OCI-LY7 (cell line): ENCODE measurements around the gene C1orf210. TPM values are rescaled to one million over a fixed set of nuclear protein-coding genes. Genes with fewer than 3 reads are reported as not detected.

Experiments
- Bru-seq: library from RNA; stranded (reverse); fragments of 400-500 nt; gene quantifications from one replicate; lab custom pipeline; 2021; lab: Mats Ljungman, UMichigan
- BruChase-seq, 2 experiments: library from RNA; stranded (reverse); fragments of 400-500 nt; gene quantifications; one replicate each; lab custom pipeline; 2021; lab: Mats Ljungman, UMichigan
- BruUV-seq: library from RNA; stranded (reverse); fragments of 400-500 nt; replicated peaks from 2 replicates; lab custom pipeline; 2021; lab: Mats Ljungman, UMichigan
- CTCF ChIA-PET: fragments of 300-600 bp; sonication (Branson Sonifier 250); formaldehyde crosslinking; loops from one replicate; lab custom pipeline; 2022; ENCODE audit warnings: antibody characterized with exemption; ENCODE audit not compliant: unreplicated experiment; lab: Charles Lee
- POLR2A ChIA-PET: fragments of 300-600 bp; sonication (Branson Sonifier 250); formaldehyde crosslinking; loops from one replicate; lab custom pipeline; 2022; ENCODE audit warnings: antibody characterized with exemption; lab: Charles Lee
- DNase-seq: peaks from one replicate; pipeline ENCODE4 v3.0.0-alpha.2; 2015; ENCODE audit warnings: low spot score
- H2AFZ ChIP-seq: fragments of 200-600 bp; sonication (generic), shearing (Covaris generic); 2 replicates; pipeline ENCODE4 v1.6.1; 2014; ENCODE audit warnings: mild to moderate bottlenecking, antibody characterized with exemption, low read length, moderate library complexity
- H3K27ac ChIP-seq: fragments of 200-600 bp; sonication (generic); 2 replicates; pipeline ENCODE4 v1.5.1; 2014; ENCODE audit warnings: mixed run types, low read depth, mild to moderate bottlenecking, moderate library complexity, low read length, inconsistent platforms; ENCODE audit not compliant: poor library complexity, severe bottlenecking
- H3K36me3 ChIP-seq: fragments of 200-600 bp; sonication (generic); 2 replicates; pipeline ENCODE4 v1.6.1; 2014; ENCODE audit warnings: mild to moderate bottlenecking, antibody characterized with exemption, low read length, moderate library complexity, mixed read lengths; ENCODE audit not compliant: insufficient read depth
- H3K4me1 ChIP-seq: fragments of 200-600 bp; sonication (generic); 2 replicates; pipeline ENCODE4 v1.5.1; 2014; ENCODE audit warnings: mild to moderate bottlenecking, low read length; ENCODE audit not compliant: insufficient read depth, poor library complexity, severe bottlenecking
- H3K4me2 ChIP-seq: fragments of 200-600 bp; sonication (generic); 2 replicates; pipeline ENCODE4 v1.6.1; 2014; ENCODE audit warnings: mild to moderate bottlenecking, low read length
- H3K4me3 ChIP-seq: fragments of 200-600 bp; sonication (generic); 2 replicates; pipeline ENCODE4 v1.5.1; 2014; ENCODE audit warnings: mild to moderate bottlenecking, low read depth, low read length; ENCODE audit not compliant: poor library complexity, severe bottlenecking
- H3K79me2 ChIP-seq: fragments of 200-600 bp; sonication (generic); 2 replicates; pipeline ENCODE4 v1.6.1; 2016; ENCODE audit warnings: low read depth, mild to moderate bottlenecking, low read length, moderate library complexity, mixed read lengths; ENCODE audit not compliant: insufficient read depth
- H3K9me2 ChIP-seq: fragments of 200-600 bp; sonication (generic); 2 replicates; pipeline ENCODE4 v1.6.1; 2016; ENCODE audit warnings: mild to moderate bottlenecking, low read length, mixed read lengths; ENCODE audit not compliant: insufficient read depth
- H3K9me3 ChIP-seq: fragments of 200-600 bp; sonication (generic); 2 replicates; pipeline ENCODE4 v1.6.1; 2014; ENCODE audit warnings: mild to moderate bottlenecking, mixed run types, low read length, mixed read lengths
- H4K20me1 ChIP-seq: fragments of 200-600 bp; sonication (generic); 2 replicates; pipeline ENCODE4 v1.6.1; 2014; ENCODE audit warnings: mild to moderate bottlenecking, antibody characterized with exemption, low read length, moderate library complexity, mixed read lengths; ENCODE audit not compliant: insufficient read depth
- EZH2phosphoT487 ChIP-seq: fragments of 200-600 bp; sonication (generic); IDR thresholded peaks from 2 replicates; pipeline ENCODE4 v1.6.1; 2018; ENCODE audit warnings: low read depth, borderline replicate concordance, mild to moderate bottlenecking, mixed run types, antibody characterized with exemption, low read length, moderate library complexity, mixed read lengths
- intact Hi-C: fragments of 100-400 bp; cut with micrococcal nuclease; formaldehyde crosslinking; loops from one replicate; pipeline ENCODE4 v1.10.0; 2022; ENCODE audit not compliant: unreplicated experiment
- long read RNA-seq: library from polyadenylated mRNA; stranded (forward); transcript quantifications from one replicate; pipeline ENCODE4 v2.0.0, GENCODE V29; 2022
- total RNA-seq, 2 experiments: library from RNA; depleted of rRNA in 1 of 2; stranded (reverse); fragments of >200 nt in 1 of 2; shearing (Covaris generic) in 1 of 2; gene quantifications; 2 replicates each; pipeline ENCODE4 v1.2.3, GENCODE V29; 2014 to 2022
- TF ChIP-seq, protein P1 (sequence below): fragments of 200-600 bp; sonication (generic); conservative IDR thresholded peaks from 2 replicates; pipeline ENCODE4 v1.5.1; 2014; ENCODE audit warnings: mild to moderate bottlenecking, antibody characterized with exemption, low read length, moderate library complexity, mixed read lengths

Gene C1orf210
- not detected in 2 replicates for total RNA-seq (2014; rRNA removed; shearing (Covaris generic))
- total RNA-seq (2022), result not detected in 2 replicates
- Bru-seq, nascent RNA, result not detected
- not detected for BruChase-seq, experiment 1, labeled RNA remaining after a 6-hour chase
- BruChase-seq, experiment 2, labeled RNA remaining after a 2-hour chase, result percentile 19 among the genes with signal in this experiment
- long read RNA-seq, result 0 reads

DNA sequence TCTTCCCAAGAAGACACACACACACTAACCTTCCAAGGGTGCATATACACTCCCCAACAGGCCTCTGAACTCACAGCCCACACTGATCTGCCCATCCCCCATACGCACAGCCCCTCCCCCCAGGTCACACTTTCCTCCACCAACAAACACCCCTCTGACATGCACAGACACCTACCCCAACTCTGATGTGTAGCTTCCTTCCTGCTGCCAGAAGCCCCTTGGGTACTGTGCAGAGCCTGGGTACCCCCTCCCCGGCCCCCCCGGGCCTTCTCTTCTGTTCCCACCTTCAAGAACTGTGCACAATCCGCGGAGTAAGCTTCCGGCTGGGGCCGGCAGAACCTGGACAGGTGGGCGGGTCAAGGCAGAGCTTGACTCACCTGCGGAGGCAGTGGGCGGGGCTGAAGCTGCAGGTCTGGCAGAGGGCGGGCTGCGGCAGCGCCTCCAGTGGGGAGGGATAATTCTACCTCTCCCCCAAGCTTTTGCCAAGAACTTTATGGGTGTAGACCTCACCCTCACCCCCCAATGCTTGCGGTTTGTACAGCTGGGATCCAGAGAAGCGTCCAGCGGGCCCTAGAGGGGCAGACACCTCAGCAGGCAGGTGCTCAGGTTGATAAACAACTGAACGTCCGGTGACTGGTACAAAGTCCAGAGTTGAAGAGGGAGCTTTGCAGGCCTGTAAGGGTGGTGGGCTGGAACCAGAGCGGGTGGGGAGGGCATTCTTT is at the start of gene C1orf210:
C1orf210 (minus strand) TSS at position 313 of the 722 bp plus-strand sequence. CDS start 2,311 bp downstream, outside the sequence.
- CTCF ChIA-PET, result no interaction called here
- no peak within 1 kb of the TSS for H3K4me2 ChIP-seq

DNA sequence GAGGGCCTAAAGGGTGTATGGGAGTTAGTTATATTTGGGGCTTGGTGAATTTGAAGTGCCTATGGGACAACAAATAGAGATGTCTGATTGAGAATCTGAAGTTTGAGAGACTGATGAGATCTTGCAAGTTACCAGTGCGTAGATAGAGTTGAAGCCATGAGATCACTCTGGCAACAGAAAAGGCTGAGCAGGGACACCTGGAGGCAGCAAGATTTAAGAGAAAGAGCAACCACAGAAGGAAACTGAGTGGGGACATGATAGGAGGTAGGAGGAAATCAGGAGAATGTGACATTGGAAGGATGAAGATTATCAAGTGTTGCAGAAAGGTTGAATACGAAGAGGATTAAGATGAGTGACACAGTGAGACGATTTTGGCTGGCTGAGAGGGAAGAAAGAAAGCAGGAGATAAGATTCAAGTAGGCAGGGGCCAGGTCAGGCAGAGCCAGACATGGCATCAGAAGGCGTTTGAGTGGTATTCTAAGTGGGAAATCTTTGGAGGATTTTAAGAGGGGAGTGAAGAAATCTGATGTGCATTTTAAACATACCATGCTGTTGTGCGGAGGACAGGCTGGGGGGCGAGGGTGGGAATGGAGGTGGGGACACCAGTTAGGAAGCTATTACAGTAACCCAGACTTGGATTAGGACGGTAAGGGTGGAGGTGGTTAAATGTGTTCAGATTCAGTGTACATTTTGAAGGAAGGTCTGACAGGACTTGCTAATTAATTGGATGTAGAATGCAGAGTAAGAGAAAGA is 49.2 kb upstream of the C1orf210 start:
- intact Hi-C loops, result no loop called here
- Histone ChIP-seq H2AFZ (no peak overlapping the region), H3K79me2 (no peaks in the 10 kb centered on the region), H3K4me3 (no peak overlapping the region), H3K4me1 (no peaks in the 10 kb centered on the region), H3K9me3 (no peaks in the 10 kb centered on the region), H4K20me1 (no peaks in the 10 kb centered on the region), H3K27ac (no peak overlapping the region), H3K36me3 (no peaks in the 10 kb centered on the region), H3K9me2 (no peaks in the 10 kb centered on the region), H3K4me2 (no peak overlapping the region)
- CTCF ChIA-PET, result no interaction called here
- no TSS peak for BruUV-seq
- no peak for TF ChIP-seq EZH2phosphoT487
- TF ChIP-seq, protein P1, sequence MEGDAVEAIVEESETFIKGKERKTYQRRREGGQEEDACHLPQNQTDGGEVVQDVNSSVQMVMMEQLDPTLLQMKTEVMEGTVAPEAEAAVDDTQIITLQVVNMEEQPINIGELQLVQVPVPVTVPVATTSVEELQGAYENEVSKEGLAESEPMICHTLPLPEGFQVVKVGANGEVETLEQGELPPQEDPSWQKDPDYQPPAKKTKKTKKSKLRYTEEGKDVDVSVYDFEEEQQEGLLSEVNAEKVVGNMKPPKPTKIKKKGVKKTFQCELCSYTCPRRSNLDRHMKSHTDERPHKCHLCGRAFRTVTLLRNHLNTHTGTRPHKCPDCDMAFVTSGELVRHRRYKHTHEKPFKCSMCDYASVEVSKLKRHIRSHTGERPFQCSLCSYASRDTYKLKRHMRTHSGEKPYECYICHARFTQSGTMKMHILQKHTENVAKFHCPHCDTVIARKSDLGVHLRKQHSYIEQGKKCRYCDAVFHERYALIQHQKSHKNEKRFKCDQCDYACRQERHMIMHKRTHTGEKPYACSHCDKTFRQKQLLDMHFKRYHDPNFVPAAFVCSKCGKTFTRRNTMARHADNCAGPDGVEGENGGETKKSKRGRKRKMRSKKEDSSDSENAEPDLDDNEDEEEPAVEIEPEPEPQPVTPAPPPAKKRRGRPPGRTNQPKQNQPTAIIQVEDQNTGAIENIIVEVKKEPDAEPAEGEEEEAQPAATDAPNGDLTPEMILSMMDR, result no peak
- no peak for DNase-seq
- POLR2A ChIA-PET, result no interaction called here

More for the DNA sequence above, at the start of gene C1orf210:
- Histone ChIP-seq H2AFZ (no peak within 1 kb of the TSS), H3K4me1 (no peaks in the 10 kb centered on the region), H3K9me3 (no peaks in the 10 kb centered on the region), H3K36me3 (no peaks in the 10 kb centered on the region), H4K20me1 (no peaks in the 10 kb centered on the region), H3K4me3 (no peak within 1 kb of the TSS), H3K9me2 (no peaks in the 10 kb centered on the region), H3K27ac (no peak within 1 kb of the TSS), H3K79me2 (no peaks in the 10 kb centered on the region)
- TF ChIP-seq, protein P1, result no peak
- TF ChIP-seq EZH2phosphoT487, result no peak
- no TSS peak for BruUV-seq
- no peak for DNase-seq
- POLR2A ChIA-PET, result interaction anchor here (0.7 kb wide), 1 partner anchor 960 kb away, joined by 4 read pairs; no protein-coding TSS in a partner anchor
- intact Hi-C loops, result no loop called here
